A673 (cell line): ENCODE results near the gene ABCA7.

Source experiments
- EZH2 ChIP-seq: fragments of 200-600 bp; sonication (generic); IDR thresholded peaks from 2 replicates; pipeline ENCODE4 v1.6.1; 2017; ENCODE audit warnings: borderline replicate concordance, low read depth, mild to moderate bottlenecking, mixed read lengths, antibody characterized with exemption, low read length; ENCODE audit not compliant: poor library complexity, severe bottlenecking
- TF ChIP-seq, protein P1 (sequence below): fragments of 300-800, 200-600 bp; sonication (generic); conservative IDR thresholded peaks from 2 replicates; pipeline ENCODE4 v1.5.1; 2017; ENCODE audit warnings: low read depth, mild to moderate bottlenecking, antibody characterized with exemption, low read length, moderate library complexity, mixed read lengths

GRCh38 chr19:1108291-1109031 lies 68.6 kb downstream of the ABCA7 start:
- TF ChIP-seq, protein P1, sequence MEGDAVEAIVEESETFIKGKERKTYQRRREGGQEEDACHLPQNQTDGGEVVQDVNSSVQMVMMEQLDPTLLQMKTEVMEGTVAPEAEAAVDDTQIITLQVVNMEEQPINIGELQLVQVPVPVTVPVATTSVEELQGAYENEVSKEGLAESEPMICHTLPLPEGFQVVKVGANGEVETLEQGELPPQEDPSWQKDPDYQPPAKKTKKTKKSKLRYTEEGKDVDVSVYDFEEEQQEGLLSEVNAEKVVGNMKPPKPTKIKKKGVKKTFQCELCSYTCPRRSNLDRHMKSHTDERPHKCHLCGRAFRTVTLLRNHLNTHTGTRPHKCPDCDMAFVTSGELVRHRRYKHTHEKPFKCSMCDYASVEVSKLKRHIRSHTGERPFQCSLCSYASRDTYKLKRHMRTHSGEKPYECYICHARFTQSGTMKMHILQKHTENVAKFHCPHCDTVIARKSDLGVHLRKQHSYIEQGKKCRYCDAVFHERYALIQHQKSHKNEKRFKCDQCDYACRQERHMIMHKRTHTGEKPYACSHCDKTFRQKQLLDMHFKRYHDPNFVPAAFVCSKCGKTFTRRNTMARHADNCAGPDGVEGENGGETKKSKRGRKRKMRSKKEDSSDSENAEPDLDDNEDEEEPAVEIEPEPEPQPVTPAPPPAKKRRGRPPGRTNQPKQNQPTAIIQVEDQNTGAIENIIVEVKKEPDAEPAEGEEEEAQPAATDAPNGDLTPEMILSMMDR: no peak
- no peak for TF ChIP-seq EZH2
